HepG2 (cell line): ENCODE measurements around the gene ZNF121. TPM values are rescaled to one million over a fixed set of nuclear protein-coding genes. Genes with fewer than 3 reads are reported as not detected.

ENCODE experiments used
- HHEX ChIP-seq: IDR thresholded peaks from 2 replicates; pipeline ENCODE4 v1.6.1; 2016; ENCODE audit warnings: control low read depth
- MED8 ChIP-seq: sonication (generic); formaldehyde crosslinking; IDR thresholded peaks from 2 replicates; pipeline ENCODE4 v1.8.1; 2023; ENCODE audit warnings: mild to moderate bottlenecking, missing genetic modification reagents; ENCODE audit not compliant: insufficient replicate concordance
- NR2F1 ChIP-seq, 2 experiments: fragments of 450-650 bp in 1 of 2; formaldehyde crosslinking in 1 of 2; IDR thresholded peaks; 2 replicates each; pipeline versions ENCODE4 v1.5.0 to v1.6.1; 2016 to 2020; ENCODE audit warnings: mild to moderate bottlenecking in 1 of 2, missing compliant biosample characterization in 1 of 2, missing genetic modification reagents in 1 of 2, moderate library complexity in 1 of 2
- ZNF326 ChIP-seq: sonication (generic); formaldehyde crosslinking; IDR thresholded peaks from 2 replicates; pipeline ENCODE4 v1.4.0; 2020; ENCODE audit warnings: missing genetic modification reagents, borderline replicate concordance
- ZNF451 ChIP-seq: sonication (generic); formaldehyde crosslinking; IDR thresholded peaks from 2 replicates; pipeline ENCODE4 v1.5.0; 2020; ENCODE audit warnings: mild to moderate bottlenecking, missing genetic modification reagents
- ZNF563 ChIP-seq: sonication (generic); formaldehyde crosslinking; IDR thresholded peaks from 2 replicates; pipeline ENCODE4 v1.8.0; 2022; ENCODE audit warnings: mild to moderate bottlenecking, moderate library complexity, missing genetic modification reagents
- ZNF670 ChIP-seq: sonication (generic); formaldehyde crosslinking; IDR thresholded peaks from 2 replicates; pipeline ENCODE4 v1.8.0; 2022; ENCODE audit warnings: mild to moderate bottlenecking, missing genetic modification reagents, borderline replicate concordance
- ZNF772 ChIP-seq: sonication (generic); formaldehyde crosslinking; IDR thresholded peaks from 2 replicates; pipeline ENCODE4 v1.5.0; 2020; ENCODE audit warnings: mild to moderate bottlenecking, missing genetic modification reagents
- ZSCAN22 ChIP-seq: sonication (generic); formaldehyde crosslinking; IDR thresholded peaks from 2 replicates; pipeline ENCODE4 v1.4.0; 2020; ENCODE audit warnings: mild to moderate bottlenecking, missing genetic modification reagents
- polyA plus RNA-seq, 8 experiments: library from polyadenylated mRNA; depleted of rRNA in 3 of 8; stranded (reverse) in 7 of 8; unstranded in 1 of 8; fragments of >200 nt; fragmentation: Illumina TruSeq in 4 of 8; extraction: Trizol in 4 of 8; gene quantifications; 2 replicates each; pipeline versions ENCODE4 v1.2.1 to v1.2.3, GENCODE V29; 2011 to 2016; ENCODE audit warnings: low read depth in 4 of 8, missing spikeins in 1 of 8, mixed read lengths in 1 of 8; ENCODE audit not compliant: insufficient read depth in 1 of 8
- total RNA-seq, 5 experiments: library from RNA; depleted of rRNA; stranded (reverse); fragments of >200 nt; fragmentation: Illumina TruSeq; extraction: Trizol; gene quantifications; 2 replicates each; pipeline ENCODE4 v1.2.3, GENCODE V29; 2016; ENCODE audit warnings: low read depth in 1 of 5
- TF ChIP-seq, protein P1 (sequence below): sonication (generic); formaldehyde crosslinking; IDR thresholded peaks from 2 replicates; pipeline ENCODE4 v1.8.0; 2022; ENCODE audit warnings: missing genetic modification reagents, mild to moderate bottlenecking, borderline replicate concordance
- TF ChIP-seq, protein P2 (sequence below): IDR thresholded peaks from 2 replicates; pipeline ENCODE4 v1.6.1; 2016; ENCODE audit warnings: low read depth, missing genetic modification reagents, missing compliant biosample characterization
- TF ChIP-seq, protein P3 (sequence below), 2 experiments: IDR thresholded peaks; 2 replicates each; pipeline ENCODE4 v1.6.1; 2011 to 2012; ENCODE audit warnings: low read length in 2 of 2, borderline replicate concordance in 1 of 2, low read depth in 1 of 2, mild to moderate bottlenecking in 1 of 2, moderate library complexity in 1 of 2
- TF ChIP-seq, protein P4 (sequence below): sonication (generic); formaldehyde crosslinking; IDR thresholded peaks from 2 replicates; pipeline ENCODE4 v1.4.0; 2020; ENCODE audit warnings: mild to moderate bottlenecking, missing genetic modification reagents
- TF ChIP-seq, protein P5 (sequence below): IDR thresholded peaks from 2 replicates; pipeline ENCODE4 v1.6.1; 2012; ENCODE audit warnings: inconsistent platforms
- TF ChIP-seq, protein P6 (sequence below): sonication (generic); formaldehyde crosslinking; IDR thresholded peaks from 2 replicates; pipeline ENCODE4 v1.5.0; 2020; ENCODE audit warnings: missing genetic modification reagents

Gene ZNF121
- total and polyA plus RNA-seq, 2 of the 13 experiments (the other 11 are each of a cell fraction or from before 2014, with no cell fraction given): 7.8 to 56.3 TPM

DNA sequence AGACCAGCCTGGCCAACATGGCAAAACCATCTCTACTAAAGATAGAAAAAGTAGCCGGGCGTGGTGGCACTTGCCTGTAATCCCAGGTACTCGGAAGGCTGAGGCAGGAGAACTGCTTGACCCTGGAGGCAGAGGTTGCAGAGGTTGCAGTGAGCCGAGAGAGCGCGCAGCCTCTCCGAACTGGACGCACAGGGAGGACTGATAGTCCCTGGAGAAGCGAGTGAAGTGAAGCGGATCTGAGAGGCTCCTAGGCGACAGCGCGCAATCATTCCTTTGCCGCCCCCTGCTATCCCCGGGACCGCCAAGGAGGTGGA lies 36.5 kb upstream of the ZNF121 start (continued):
- TF ChIP-seq ZNF670 (peak; percentile 82; the same call in 1 of the 2 replicates), ZNF563 (CRISPR knock-in tag) (peak; percentile 25; the same call in 1 of the 2 replicates), ZNF326 (CRISPR knock-in tag) (no peak), ZSCAN22 (no peak), ZNF451 (CRISPR knock-in tag) (no peak), HHEX (CRISPR knock-in tag) (no peak), NR2F1 (CRISPR knock-in tag; IDR thresholded peaks at IDR 0.05) (0 out of 4 replicates have a peak, but pooled peaks of 1 of the 2 experiments have one; percentile 13), MED8 (CRISPR knock-in tag) (peak; percentile 21), ZNF772 (0 out of 2 replicates have a peak, but pooled peaks have one; percentile 8)
- TF ChIP-seq, protein P1, sequence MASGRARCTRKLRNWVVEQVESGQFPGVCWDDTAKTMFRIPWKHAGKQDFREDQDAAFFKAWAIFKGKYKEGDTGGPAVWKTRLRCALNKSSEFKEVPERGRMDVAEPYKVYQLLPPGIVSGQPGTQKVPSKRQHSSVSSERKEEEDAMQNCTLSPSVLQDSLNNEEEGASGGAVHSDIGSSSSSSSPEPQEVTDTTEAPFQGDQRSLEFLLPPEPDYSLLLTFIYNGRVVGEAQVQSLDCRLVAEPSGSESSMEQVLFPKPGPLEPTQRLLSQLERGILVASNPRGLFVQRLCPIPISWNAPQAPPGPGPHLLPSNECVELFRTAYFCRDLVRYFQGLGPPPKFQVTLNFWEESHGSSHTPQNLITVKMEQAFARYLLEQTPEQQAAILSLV: no peak
- TF ChIP-seq, protein P2, sequence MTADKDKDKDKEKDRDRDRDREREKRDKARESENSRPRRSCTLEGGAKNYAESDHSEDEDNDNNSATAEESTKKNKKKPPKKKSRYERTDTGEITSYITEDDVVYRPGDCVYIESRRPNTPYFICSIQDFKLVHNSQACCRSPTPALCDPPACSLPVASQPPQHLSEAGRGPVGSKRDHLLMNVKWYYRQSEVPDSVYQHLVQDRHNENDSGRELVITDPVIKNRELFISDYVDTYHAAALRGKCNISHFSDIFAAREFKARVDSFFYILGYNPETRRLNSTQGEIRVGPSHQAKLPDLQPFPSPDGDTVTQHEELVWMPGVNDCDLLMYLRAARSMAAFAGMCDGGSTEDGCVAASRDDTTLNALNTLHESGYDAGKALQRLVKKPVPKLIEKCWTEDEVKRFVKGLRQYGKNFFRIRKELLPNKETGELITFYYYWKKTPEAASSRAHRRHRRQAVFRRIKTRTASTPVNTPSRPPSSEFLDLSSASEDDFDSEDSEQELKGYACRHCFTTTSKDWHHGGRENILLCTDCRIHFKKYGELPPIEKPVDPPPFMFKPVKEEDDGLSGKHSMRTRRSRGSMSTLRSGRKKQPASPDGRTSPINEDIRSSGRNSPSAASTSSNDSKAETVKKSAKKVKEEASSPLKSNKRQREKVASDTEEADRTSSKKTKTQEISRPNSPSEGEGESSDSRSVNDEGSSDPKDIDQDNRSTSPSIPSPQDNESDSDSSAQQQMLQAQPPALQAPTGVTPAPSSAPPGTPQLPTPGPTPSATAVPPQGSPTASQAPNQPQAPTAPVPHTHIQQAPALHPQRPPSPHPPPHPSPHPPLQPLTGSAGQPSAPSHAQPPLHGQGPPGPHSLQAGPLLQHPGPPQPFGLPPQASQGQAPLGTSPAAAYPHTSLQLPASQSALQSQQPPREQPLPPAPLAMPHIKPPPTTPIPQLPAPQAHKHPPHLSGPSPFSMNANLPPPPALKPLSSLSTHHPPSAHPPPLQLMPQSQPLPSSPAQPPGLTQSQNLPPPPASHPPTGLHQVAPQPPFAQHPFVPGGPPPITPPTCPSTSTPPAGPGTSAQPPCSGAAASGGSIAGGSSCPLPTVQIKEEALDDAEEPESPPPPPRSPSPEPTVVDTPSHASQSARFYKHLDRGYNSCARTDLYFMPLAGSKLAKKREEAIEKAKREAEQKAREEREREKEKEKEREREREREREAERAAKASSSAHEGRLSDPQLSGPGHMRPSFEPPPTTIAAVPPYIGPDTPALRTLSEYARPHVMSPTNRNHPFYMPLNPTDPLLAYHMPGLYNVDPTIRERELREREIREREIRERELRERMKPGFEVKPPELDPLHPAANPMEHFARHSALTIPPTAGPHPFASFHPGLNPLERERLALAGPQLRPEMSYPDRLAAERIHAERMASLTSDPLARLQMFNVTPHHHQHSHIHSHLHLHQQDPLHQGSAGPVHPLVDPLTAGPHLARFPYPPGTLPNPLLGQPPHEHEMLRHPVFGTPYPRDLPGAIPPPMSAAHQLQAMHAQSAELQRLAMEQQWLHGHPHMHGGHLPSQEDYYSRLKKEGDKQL: no peak
- TF ChIP-seq, protein P3, sequence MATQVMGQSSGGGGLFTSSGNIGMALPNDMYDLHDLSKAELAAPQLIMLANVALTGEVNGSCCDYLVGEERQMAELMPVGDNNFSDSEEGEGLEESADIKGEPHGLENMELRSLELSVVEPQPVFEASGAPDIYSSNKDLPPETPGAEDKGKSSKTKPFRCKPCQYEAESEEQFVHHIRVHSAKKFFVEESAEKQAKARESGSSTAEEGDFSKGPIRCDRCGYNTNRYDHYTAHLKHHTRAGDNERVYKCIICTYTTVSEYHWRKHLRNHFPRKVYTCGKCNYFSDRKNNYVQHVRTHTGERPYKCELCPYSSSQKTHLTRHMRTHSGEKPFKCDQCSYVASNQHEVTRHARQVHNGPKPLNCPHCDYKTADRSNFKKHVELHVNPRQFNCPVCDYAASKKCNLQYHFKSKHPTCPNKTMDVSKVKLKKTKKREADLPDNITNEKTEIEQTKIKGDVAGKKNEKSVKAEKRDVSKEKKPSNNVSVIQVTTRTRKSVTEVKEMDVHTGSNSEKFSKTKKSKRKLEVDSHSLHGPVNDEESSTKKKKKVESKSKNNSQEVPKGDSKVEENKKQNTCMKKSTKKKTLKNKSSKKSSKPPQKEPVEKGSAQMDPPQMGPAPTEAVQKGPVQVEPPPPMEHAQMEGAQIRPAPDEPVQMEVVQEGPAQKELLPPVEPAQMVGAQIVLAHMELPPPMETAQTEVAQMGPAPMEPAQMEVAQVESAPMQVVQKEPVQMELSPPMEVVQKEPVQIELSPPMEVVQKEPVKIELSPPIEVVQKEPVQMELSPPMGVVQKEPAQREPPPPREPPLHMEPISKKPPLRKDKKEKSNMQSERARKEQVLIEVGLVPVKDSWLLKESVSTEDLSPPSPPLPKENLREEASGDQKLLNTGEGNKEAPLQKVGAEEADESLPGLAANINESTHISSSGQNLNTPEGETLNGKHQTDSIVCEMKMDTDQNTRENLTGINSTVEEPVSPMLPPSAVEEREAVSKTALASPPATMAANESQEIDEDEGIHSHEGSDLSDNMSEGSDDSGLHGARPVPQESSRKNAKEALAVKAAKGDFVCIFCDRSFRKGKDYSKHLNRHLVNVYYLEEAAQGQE (IDR thresholded peaks at IDR 0.05; ENCODE audit: borderline replicate concordance in 1 of 2, low read depth in 1 of 2, low read length in 2 of 2): no peak
- TF ChIP-seq, protein P4, sequence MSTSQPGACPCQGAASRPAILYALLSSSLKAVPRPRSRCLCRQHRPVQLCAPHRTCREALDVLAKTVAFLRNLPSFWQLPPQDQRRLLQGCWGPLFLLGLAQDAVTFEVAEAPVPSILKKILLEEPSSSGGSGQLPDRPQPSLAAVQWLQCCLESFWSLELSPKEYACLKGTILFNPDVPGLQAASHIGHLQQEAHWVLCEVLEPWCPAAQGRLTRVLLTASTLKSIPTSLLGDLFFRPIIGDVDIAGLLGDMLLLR (CRISPR knock-in tag): 0 out of 2 replicates have a peak, but pooled peaks have one; percentile 48
- TF ChIP-seq, protein P5, sequence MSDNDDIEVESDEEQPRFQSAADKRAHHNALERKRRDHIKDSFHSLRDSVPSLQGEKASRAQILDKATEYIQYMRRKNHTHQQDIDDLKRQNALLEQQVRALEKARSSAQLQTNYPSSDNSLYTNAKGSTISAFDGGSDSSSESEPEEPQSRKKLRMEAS: no peak
- TF ChIP-seq, protein P6, sequence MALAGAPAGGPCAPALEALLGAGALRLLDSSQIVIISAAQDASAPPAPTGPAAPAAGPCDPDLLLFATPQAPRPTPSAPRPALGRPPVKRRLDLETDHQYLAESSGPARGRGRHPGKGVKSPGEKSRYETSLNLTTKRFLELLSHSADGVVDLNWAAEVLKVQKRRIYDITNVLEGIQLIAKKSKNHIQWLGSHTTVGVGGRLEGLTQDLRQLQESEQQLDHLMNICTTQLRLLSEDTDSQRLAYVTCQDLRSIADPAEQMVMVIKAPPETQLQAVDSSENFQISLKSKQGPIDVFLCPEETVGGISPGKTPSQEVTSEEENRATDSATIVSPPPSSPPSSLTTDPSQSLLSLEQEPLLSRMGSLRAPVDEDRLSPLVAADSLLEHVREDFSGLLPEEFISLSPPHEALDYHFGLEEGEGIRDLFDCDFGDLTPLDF (CRISPR knock-in tag): no peak
